ENCODE results near the gene TUBB2B.

Gene TUBB2B

DNA sequence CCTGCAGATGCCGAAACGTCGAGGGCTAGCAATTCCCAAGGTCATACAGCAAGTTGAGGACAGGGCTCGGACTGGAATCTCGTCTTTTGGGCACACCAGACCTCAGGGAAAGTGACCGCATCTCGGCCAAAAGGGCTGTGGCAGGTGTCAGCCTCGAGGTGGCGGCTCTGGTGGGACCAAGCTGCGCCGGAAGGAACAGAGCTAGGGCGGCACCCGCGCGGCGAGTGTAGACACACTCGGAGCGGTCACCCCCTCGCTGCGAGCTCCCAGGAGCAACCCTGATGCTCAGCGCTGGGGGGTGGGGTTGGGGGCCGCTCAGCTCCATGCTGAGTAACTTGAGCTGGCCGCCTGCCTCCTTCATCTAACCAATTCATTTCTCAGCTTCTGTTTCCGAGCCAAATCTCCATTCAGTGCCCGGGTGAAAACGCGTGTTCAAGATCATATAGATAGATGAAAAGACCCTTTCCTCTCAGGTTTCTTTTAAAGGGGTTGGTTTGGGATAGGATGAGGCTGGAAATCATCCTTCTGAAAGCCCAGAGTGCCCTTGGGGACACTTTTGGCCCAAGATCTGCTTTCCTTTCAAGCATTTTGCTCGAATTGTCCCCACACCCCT is 2.2 kb upstream of the TUBB2B start:
- TF ChIP-seq POU2F2 (IDR thresholded peaks at IDR 0.05; ENCODE audit: low read depth, low read length) (no peak), POLR2A (IDR thresholded peaks at IDR 0.05; ENCODE audit: low read depth, low read length) (no peak), POLR2AphosphoS5 (IDR thresholded peaks at IDR 0.05; ENCODE audit: low read depth, low read length) (no peak), PAX5 (IDR thresholded peaks at IDR 0.05; ENCODE audit: insufficient read depth, low read length, severe bottlenecking) (no peak), SPI1 (IDR thresholded peaks at IDR 0.05; ENCODE audit: low read depth, low read length) (no peak), TAF1 (IDR thresholded peaks at IDR 0.05; ENCODE audit: low read depth, low read length) (no peak)
- peak; percentile 26 for FAIRE-seq

DNA sequence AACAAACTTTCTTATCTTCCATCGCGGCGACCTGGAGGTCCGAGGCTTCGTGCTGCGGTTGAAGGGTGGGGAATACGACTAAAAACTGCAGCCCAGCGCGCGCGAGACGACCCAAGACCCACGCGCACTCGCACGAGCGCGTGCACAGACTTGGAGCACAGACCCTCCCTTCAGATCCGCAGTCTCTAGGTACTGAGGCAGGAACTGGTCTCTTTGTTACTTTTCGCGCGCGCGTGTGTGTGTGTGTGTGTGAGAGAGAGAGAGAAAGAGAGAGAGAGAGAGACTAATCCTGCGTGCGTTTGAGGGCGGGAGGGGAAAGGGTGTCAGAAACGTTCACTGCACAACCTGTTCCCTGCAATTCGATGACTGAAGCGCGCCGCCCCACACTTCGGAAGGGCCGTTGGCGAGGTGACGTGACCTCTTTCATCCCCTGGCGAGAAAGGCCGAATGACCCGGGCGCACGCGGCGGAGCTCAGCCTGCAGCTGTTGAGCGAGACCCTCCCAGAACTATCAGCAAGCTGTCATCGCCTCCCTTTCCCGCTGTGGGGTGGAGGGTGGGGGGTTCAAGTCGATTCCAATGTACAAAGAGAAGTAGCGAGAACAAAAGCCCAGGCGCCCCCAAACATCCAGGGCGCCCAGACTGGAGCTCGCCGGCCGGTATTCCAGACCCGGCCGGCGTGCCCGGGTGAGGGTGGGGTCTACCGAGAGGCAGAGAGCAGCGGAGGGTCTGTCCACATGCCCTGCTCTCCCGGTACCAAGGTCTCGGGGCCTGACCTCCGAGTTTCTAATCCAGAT is 1.5 kb upstream of the TUBB2B start:
- no peak for DNase-seq (ENCODE audit: insufficient read length, low spot score)
- TF ChIP-seq TAF1 (IDR thresholded peaks at IDR 0.05; ENCODE audit: low read depth, low read length) (no peak), PAX5 (IDR thresholded peaks at IDR 0.05; ENCODE audit: insufficient read depth, low read length, severe bottlenecking) (no peak), POLR2A (IDR thresholded peaks at IDR 0.05; ENCODE audit: low read depth, low read length) (no peak), POU2F2 (IDR thresholded peaks at IDR 0.05; ENCODE audit: low read depth, low read length) (no peak), SPI1 (IDR thresholded peaks at IDR 0.05; ENCODE audit: low read depth, low read length) (no peak), POLR2AphosphoS5 (IDR thresholded peaks at IDR 0.05; ENCODE audit: low read depth, low read length) (no peak)
- FAIRE-seq, result peak; percentile 33

More for the DNA sequence above, 2.2 kb upstream of the TUBB2B start:
- DNase-seq (ENCODE audit: insufficient read length, low spot score), result no peak

DNA sequence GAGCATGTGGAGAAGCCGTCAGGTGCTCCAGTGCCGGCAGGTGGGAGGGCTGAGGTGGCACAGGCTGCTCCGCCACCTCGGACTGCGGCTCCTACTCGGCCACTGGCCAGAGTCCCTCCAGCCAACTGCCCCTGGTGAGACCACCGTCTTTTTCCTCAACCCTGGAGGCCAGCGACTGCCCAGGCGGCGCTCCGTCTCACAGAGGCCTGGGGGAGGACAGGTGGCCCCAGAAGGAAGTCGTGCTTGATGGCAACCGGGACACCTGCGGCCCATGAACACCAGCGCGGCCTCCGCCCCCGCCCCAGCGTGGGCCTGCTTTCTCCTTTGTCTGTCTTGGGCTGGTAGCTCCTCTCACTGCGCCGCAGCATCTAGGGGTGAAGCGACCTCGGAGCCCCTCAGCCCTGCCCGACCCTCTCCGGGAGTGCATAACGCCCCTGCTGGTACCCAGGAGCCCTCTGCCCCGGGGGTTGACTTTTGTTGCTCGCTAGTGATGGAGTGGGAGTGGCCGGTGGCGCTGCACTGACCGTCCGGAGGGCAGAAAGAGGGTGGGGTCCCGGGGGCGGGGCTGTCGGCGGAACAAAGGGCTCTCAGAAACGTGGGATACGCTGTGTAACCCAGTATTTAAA is 706 bp upstream of the TUBB2B start:
- no peak for DNase-seq (ENCODE audit: insufficient read length, low spot score)
- TF ChIP-seq PAX5 (IDR thresholded peaks at IDR 0.05; ENCODE audit: insufficient read depth, low read length, severe bottlenecking), result no peak
- TF ChIP-seq POLR2AphosphoS5 (IDR thresholded peaks at IDR 0.05; ENCODE audit: low read depth, low read length), result no peak
- no peak for TF ChIP-seq POLR2A (IDR thresholded peaks at IDR 0.05; ENCODE audit: low read depth, low read length)
- no peak for TF ChIP-seq POU2F2 (IDR thresholded peaks at IDR 0.05; ENCODE audit: low read depth, low read length)
- TF ChIP-seq TAF1 (IDR thresholded peaks at IDR 0.05; ENCODE audit: low read depth, low read length), result no peak
- no peak for TF ChIP-seq SPI1 (IDR thresholded peaks at IDR 0.05; ENCODE audit: low read depth, low read length)
- FAIRE-seq, result no peak

DNA sequence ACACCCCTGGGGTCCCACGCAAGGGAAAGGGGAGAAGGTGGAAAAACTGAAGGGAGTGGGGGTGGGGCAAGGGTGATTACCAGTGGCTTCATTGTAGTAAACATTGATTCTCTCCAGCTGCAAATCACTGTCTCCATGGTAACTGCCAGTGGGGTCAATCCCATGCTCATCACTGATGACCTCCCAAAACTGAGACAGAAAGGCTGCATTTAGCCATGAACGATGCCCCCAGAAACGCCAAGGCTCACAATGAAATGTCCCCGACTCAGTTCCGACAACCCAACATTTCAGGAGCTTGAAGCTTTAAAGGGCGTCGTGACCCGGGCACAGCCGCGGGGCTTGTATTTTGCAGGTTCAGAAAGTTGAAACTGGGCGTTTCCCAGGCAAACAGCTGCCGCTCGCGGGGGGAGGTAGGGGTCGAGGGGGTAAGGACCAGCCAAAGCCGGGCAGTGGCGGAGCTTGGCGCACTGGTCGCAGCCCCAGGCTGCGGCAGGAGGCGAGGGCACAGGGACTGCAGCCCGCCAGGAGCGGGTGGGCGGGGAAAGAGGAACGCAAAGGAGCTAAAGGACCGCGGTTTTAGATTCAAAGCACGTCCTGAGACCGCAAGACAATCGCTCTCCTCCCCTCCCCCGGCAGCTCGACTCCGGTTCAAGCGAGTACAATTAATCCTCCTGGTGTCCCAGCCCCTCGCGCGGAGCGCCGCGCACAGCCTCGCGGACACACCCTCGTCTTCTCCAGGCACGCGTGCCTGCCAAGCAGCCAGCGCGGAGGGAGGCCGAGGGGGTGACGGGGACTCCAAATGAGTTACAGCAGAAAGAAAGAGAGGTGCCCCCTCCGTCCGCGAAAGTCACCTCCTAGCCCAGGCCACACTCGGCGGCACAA is 731 bp downstream of the TUBB2B start:
- TF ChIP-seq SPI1 (IDR thresholded peaks at IDR 0.05; ENCODE audit: low read depth, low read length), result 0 out of 2 replicates have a peak, but pooled peaks have one; percentile 45
- no peak for TF ChIP-seq POLR2AphosphoS5 (IDR thresholded peaks at IDR 0.05; ENCODE audit: low read depth, low read length)
- TF ChIP-seq POLR2A (IDR thresholded peaks at IDR 0.05; ENCODE audit: low read depth, low read length), result no peak
- TF ChIP-seq POU2F2 (IDR thresholded peaks at IDR 0.05; ENCODE audit: low read depth, low read length), result no peak
- TF ChIP-seq PAX5 (IDR thresholded peaks at IDR 0.05; ENCODE audit: insufficient read depth, low read length, severe bottlenecking), result no peak
- FAIRE-seq (peak; percentile 88), DNase-seq (ENCODE audit: insufficient read length, low spot score) (peak; percentile 57)

DNA sequence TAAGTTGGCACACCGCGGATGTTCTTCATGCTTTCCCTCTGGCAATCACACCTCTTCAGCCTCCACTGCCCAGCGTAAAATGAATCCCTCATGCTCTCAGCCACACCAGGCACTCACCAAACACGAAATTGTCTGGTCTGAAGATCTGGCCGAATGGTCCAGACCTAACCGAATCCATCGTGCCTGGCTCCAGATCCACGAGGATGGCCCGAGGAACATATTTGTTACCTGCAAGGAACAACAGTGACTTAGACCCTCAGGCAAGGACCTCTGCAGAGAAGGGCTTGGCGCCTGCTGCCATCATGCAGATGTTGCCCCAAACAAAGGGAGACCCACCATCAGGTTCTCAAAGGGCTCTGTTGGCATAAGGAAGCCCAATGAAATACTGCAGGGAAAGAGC is 1.4 kb downstream of the TUBB2B start:
- no peak for FAIRE-seq
- TF ChIP-seq POLR2A (IDR thresholded peaks at IDR 0.05; ENCODE audit: low read depth, low read length), result no peak
- TF ChIP-seq PAX5 (IDR thresholded peaks at IDR 0.05; ENCODE audit: insufficient read depth, low read length, severe bottlenecking), result no peak
- no peak for TF ChIP-seq POLR2AphosphoS5 (IDR thresholded peaks at IDR 0.05; ENCODE audit: low read depth, low read length)
- no peak for TF ChIP-seq POU2F2 (IDR thresholded peaks at IDR 0.05; ENCODE audit: low read depth, low read length)
- TF ChIP-seq SPI1 (IDR thresholded peaks at IDR 0.05; ENCODE audit: low read depth, low read length), result no peak
- TF ChIP-seq TAF1 (IDR thresholded peaks at IDR 0.05; ENCODE audit: low read depth, low read length), result no peak

DNA sequence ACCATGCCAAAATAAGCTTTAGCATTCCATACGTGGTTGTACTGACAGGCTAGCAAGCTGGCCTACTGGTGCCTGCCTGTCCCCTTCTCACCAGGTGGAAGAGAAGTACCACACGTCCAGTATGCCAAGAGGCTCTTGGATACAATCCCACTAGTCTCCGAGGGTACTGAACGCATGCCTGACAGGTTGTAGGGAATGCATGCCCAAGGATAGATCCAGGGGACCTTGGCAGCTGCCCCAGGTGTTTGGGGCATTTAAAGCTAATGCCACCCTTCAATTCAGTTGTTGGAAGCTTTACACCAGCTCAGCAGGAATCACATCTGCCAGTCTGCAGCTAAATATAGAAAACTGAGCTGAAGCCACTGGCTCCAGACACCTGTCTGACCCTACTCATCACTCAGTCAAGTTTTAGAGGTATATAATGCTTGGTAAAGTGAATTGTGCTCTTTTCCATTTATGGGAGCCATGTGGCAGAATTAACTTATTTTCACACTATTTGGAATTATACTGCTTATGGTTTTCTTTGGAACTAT is 4.9 kb downstream of the TUBB2B start:
- no peak for FAIRE-seq
- no peak for DNase-seq (ENCODE audit: insufficient read length, low spot score)
- TF ChIP-seq POU2F2 (IDR thresholded peaks at IDR 0.05; ENCODE audit: low read depth, low read length), result no peak
- no peak for TF ChIP-seq TAF1 (IDR thresholded peaks at IDR 0.05; ENCODE audit: low read depth, low read length)
- no peak for TF ChIP-seq SPI1 (IDR thresholded peaks at IDR 0.05; ENCODE audit: low read depth, low read length)
- no peak for TF ChIP-seq POLR2A (IDR thresholded peaks at IDR 0.05; ENCODE audit: low read depth, low read length)
- no peak for TF ChIP-seq PAX5 (IDR thresholded peaks at IDR 0.05; ENCODE audit: insufficient read depth, low read length, severe bottlenecking)
- no peak for TF ChIP-seq POLR2AphosphoS5 (IDR thresholded peaks at IDR 0.05; ENCODE audit: low read depth, low read length)

More for the DNA sequence above, 1.4 kb downstream of the TUBB2B start:
- DNase-seq (ENCODE audit: insufficient read length, low spot score), result no peak

DNA sequence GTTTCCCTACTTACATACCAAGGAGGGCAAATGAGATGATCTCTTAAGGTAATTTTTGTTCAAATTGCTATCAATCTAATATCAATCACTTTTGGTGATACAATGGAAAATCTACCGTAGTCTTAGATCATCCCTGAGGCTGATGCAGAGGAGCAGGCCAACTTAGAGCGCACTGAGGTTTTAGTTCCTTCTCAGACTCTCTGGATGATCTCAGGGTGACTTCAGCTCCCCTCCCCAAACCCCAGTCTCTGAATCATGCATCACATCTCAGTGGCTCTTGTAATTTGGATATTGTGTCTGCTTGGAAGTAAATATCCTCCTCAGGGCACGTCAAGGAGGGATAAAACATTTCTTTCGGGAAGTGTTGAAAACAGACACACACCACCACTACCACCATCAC is 5.9 kb downstream of the TUBB2B start:
- TF ChIP-seq POU2F2 (IDR thresholded peaks at IDR 0.05; ENCODE audit: low read depth, low read length), result no peak
- TF ChIP-seq SPI1 (IDR thresholded peaks at IDR 0.05; ENCODE audit: low read depth, low read length), result no peak
- no peak for TF ChIP-seq POLR2A (IDR thresholded peaks at IDR 0.05; ENCODE audit: low read depth, low read length)
- no peak for TF ChIP-seq PAX5 (IDR thresholded peaks at IDR 0.05; ENCODE audit: insufficient read depth, low read length, severe bottlenecking)
- no peak for TF ChIP-seq POLR2AphosphoS5 (IDR thresholded peaks at IDR 0.05; ENCODE audit: low read depth, low read length)
- TF ChIP-seq TAF1 (IDR thresholded peaks at IDR 0.05; ENCODE audit: low read depth, low read length), result no peak
- no peak for FAIRE-seq
- DNase-seq (ENCODE audit: insufficient read length, low spot score), result no peak

DNA sequence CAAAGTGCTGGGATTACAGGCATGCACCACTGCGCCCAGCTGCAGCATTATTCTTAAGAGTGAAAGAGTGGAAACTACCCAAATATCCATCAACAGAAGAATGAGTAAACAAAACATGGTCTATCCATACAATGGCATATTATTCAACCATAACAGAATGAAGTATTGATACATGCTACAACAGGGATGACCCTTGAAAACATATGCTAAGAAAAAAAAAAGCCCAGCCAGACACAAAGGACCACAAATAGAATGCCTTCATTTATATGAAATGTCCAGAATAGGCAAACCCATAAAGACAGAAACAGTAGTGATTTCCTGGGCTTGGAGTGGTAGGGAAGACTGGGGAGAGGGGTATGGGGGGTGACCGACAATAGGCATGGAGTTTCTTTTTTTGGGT is 7.1 kb downstream of the TUBB2B start:
- FAIRE-seq (no peak), DNase-seq (ENCODE audit: insufficient read length, low spot score) (no peak)
- no peak for TF ChIP-seq TAF1 (IDR thresholded peaks at IDR 0.05; ENCODE audit: low read depth, low read length)
- no peak for TF ChIP-seq POLR2A (IDR thresholded peaks at IDR 0.05; ENCODE audit: low read depth, low read length)
- TF ChIP-seq POU2F2 (IDR thresholded peaks at IDR 0.05; ENCODE audit: low read depth, low read length), result no peak
- no peak for TF ChIP-seq SPI1 (IDR thresholded peaks at IDR 0.05; ENCODE audit: low read depth, low read length)
- no peak for TF ChIP-seq PAX5 (IDR thresholded peaks at IDR 0.05; ENCODE audit: insufficient read depth, low read length, severe bottlenecking)
- no peak for TF ChIP-seq POLR2AphosphoS5 (IDR thresholded peaks at IDR 0.05; ENCODE audit: low read depth, low read length)
